Inferior parietal cortex (tissue), 1 donor: ENCODE results near the gene RYR2.
"Not testable (repeated sequence)": the region's sequence is repeated elsewhere in the genome, so short reads cannot be mapped to it uniquely, and the experiment has no call there.

Experiments used
- DNase-seq: peaks from one replicate; pipeline ENCODE4 v3.0.0-alpha.2; 2016; ENCODE audit errors: extremely low spot score

RYR2 gene

DNA sequence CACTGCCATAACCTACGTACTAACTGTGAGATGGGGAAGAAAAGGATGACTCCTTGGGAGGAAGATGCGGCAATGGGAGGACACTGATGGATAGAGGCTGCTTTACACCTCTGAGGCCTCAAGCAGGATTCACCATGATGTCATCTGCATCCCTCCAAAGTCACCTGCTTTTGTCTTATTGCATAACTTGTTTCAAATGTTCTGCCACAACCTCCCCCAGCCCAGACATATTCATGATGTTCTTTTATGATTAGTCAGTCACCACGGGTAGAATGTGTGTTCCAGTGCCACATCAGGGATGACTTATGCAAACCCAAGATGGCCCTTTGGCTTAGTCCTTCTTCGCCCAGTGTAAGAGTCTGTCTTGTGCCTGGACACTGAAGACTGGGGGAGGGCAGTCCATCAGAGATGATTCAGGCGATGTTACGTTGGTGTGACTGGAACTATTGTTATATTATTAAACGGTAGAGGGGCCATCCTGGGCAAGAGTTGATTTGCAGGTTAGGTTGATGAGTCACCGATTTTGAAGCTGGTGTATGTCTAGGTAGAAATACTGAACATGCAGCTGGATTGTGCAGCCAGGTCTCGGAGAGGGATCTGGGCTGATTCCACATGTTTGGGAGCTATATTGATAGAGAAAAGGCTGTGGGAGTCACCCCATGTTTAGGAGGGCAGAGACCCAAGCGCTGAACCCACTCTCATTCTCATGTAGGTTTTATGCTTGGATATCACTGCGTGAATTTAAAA is 32.6 kb downstream of the RYR2 start:
- no peak for DNase-seq

- no peak for DNase-seq
Measured at GRCh38 chr1:237084341-237085077, 42.5 kb downstream of the RYR2 start.

GRCh38 chr1:237091691-237092090 is 49.7 kb downstream of the RYR2 start:
- no peak for DNase-seq

DNA sequence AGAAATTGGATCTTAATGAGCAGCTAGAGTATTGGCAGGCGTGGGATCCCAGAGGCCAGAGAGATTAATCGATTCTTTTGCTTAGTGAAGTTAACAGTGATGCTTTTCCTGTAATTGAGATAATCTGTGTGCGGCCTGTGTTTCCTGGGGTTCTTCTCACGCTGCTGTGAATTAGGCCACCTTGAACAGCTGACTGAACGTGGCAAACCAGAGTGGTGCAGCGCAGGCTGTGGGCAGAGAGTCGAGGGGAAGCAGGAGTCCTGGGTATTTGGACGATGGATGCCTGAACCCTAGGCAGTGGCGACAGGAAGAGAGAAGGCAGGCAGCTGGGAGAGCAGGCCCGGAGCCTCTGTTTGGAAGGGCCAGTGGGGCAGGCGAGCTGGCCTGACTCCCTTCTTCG is 51.7 kb downstream of the RYR2 start:
- no peak for DNase-seq

- peak; percentile 52 for DNase-seq
Measured at GRCh38 chr1:237098541-237098940, 56.6 kb downstream of the RYR2 start.

DNA sequence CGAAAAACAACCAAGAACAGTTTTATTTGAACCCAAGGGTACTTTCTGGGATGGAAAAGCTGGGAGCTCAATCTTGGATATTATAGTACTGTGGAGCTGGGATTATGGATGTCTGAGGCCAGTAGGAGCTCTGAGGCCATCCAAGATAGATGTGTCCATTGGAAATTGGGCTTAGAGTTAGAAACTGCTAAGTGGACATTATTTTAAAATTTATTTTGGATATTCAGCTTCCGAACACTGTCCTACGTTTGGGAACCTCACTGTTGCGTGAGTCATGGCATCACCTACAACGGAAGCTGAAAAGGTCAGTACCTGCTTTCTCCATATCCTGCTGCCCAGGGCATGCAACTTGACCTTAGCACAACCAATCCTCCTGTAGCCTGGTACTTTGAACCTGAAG is 61.0 kb downstream of the RYR2 start:
- no peak for DNase-seq

DNA sequence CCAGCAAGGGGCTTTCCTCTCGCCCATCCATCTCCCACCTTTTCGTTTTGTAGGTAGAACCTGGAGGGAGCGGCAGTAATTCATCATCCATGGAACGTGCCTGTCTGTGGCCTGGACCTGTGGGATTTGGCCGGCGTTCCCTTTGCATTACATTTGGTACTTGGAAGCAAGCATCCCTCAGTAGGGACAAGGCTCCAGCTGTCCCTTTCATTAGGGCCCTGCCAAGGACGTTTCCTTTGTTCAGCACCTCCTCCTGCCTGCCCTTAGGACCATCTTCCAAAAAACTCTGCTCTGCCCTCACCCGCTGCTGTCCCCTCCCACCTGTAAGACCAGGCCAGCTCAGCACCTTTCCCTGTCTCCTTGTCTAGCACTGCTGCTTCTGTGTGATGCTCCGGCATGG is 62.1 kb downstream of the RYR2 start:
- DNase-seq, result no peak

- DNase-seq, result no peak
Measured at GRCh38 chr1:237105826-237106225, 63.8 kb downstream of the RYR2 start.

DNA sequence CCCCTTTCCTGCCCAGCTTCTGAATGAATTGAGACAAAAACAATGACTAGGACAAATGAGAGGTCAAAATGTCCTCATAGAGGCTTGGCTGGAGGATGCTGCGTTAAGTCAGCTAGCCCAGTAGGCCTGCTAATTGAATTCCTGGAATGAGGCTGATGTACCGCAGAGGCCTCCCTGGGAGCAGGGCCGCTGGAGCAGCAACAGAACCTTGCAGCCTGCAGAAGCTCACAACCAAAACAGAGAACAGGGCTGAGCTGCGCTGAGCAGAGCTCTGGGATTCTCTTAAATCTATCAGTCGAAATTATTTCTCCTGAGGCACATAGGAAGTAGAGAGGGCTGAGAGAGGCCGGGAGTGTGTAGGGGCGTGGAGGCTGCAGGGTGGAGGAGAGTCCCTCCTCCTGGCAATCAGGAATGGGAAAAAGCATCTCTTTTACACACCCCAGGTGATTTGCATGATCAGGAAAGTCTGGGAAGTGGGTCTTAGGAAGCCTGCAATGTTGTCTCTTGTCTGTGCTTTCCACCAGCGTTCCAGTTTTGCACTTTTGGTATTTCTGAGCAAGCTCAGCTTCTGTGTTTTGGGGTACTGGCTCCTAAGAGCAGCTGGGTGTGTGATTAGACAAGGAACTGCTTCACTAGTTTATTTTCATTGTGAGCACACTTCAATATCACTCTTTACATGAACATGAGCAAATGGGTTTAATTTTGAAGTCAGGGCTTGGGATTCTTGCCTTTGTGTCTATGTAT is 66.5 kb downstream of the RYR2 start:
- no peak for DNase-seq

- no peak for DNase-seq
Measured at GRCh38 chr1:237111807-237112206, 69.8 kb downstream of the RYR2 start.

- no peak for DNase-seq
Measured at GRCh38 chr1:237112663-237113062, 70.7 kb downstream of the RYR2 start.

- DNase-seq, result no peak
Measured at GRCh38 chr1:237115035-237115434, 73.1 kb downstream of the RYR2 start.

- no peak for DNase-seq
Measured at GRCh38 chr1:237119091-237119490, 77.1 kb downstream of the RYR2 start.

DNA sequence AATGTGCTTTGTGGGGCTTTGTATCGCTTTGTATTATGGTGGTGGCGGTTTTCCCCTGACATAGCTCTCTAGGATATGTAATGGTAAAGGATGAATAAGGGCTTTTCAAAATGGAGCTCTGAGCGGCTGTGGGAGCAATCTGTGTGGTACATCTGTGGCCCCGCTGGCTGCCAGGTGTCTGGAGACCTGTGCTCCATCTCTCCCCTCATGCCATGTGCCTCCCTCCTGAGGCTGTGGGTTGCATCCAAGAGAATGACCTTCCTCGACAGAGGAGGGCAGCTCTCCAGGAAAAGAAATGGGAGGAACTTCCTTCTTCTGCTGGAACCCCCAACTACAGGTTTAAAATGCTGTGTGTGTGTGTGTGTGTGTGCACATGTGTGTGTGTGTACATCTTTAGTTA is 78.7 kb downstream of the RYR2 start:
- no peak for DNase-seq

DNA sequence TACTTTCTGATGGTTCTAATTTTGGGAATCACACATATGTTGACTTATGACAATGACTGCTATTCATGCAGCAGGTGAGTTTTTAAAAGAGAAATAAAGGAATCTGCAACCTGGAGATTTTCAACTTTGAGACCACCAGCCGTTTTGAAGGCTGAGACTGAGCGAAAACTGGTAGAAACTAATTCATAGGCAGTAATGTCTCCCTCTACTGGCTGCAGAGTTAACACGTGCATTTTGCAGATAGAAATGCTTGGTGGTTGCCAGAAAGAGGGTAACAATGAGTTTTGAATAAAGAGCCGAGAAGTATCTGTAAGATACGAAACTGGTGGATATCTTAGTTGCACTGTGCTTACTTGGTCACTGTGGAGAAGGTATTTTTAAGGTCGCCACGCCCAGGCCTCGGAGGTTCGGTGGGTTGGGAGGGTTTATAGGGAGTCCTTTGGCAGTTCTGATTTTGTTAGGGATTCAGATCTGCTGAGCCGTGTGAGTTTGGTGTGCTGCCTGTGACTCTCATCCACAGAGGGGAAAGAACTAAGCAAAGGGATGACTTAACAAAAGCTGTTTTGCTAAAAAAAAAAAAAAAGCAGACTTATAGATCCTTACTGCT is 83.0 kb downstream of the RYR2 start:
- DNase-seq, result no peak

DNA sequence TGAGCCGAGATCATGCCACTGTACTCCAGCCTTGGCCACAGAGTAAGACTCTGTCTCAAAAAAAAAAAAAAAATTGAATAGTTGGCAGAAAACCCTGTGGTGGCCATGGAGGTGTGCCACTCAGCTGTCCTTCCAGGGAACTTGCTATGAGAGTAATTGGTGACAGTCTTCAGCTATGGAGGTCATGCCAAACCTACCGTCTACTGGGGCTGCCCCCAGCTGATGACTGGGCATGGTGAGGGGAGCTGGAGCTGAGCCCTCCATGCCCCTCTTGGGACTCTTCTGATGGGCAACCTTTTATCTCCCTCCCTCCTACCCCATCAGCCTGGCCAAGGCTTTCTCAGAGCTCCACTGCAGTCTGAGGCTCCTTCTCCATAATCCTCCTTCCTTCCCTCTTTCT is 84.2 kb downstream of the RYR2 start:
- no peak for DNase-seq

DNA sequence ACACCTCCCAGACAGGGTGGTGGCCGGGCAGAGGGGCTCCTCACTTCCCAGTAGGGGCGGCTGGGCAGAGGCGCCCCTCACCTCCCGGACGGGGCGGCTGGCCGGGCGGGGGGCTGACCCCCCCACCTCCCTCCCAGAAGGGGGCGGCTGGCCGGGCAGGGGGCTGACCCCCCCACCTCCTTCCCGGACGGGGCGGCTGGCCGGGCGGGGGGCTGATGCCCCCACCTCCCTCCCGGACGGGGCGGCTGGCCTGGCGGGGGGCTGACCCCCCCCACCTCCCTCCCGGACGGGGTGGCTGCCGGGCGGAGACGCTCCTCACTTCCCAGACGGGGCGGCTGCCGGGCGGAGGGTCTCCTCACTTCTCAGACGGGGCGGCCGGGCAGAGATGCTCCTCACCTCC is 85.3 kb downstream of the RYR2 start:
- DNase-seq, result not testable (repeated sequence)

DNA sequence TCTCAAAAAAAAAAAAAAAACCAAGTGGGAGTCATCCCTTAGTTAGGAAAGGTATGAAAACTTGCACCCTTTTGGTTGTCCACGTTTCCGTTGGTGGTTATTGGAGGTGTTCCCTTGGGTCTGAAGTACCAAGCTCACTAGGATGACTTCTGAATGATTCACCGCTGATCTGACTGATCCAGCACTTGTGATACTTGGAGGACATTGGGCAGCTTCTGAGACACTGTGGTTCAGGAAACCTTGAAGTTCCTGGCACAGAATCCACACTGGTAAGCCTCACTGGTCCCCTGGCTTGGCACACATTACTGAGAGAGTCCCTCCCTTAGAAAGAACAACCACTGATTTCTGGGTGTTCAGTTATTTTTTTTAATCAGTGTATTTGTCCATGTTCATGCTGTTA is 91.9 kb downstream of the RYR2 start:
- DNase-seq, result no peak

GRCh38 chr1:237134929-237135328 is 92.9 kb downstream of the RYR2 start:
- no peak for DNase-seq

GRCh38 chr1:237138551-237138950 is 96.6 kb downstream of the RYR2 start:
- no peak for DNase-seq

DNA sequence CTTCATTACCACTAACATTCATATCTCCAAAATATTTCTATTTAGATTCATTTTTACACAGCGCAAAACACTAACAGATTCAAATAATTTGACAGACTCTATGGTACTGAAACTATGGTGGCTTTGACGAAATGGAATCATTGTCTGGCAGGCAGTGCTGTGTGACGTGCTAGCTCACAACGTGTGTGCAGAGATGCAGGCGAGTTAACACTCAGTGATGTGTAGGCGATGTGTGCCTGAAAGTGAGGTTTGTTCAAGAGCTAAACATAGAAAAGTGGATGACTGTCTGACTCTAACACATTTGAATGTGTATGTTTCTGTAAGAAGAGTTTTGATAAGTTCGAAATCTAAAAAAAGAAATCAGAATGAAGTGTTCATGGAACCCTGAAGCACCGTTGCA is 97.7 kb downstream of the RYR2 start:
- peak; percentile 57 for DNase-seq

- DNase-seq, result peak; percentile 29
Measured at GRCh38 chr1:237140986-237141385, 99.0 kb downstream of the RYR2 start.
